Measurements from ENCODE around the gene NCOA1. TPM values are rescaled to one million over a fixed set of nuclear protein-coding genes. Genes with fewer than 3 reads are reported as not detected.
"Not testable (repeated sequence)": the region's sequence is repeated elsewhere in the genome, so short reads cannot be mapped to it uniquely, and the experiment has no call there.

NCOA1 gene
- total RNA-seq, 1 donor from 2014 or later: 29.0 TPM

DNA sequence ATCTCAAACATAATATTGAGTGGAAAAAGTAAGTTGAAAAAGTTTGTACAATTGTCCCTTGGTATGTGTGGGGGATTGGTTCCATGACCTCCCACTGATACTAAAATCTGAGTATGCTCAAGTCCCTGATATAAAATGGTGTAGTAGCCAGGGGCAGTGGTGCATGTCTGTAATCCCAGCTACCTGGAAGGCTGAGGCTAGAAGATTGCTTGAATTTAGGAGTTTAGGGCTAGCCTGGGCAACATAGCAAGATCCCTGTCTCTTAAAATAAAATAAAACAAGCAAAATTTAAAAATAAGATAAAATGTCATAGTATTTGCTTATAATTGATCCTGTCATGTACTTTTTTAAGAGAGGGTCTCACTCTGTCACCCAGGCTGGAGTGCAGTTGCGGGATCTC lies 180.2 kb downstream of the NCOA1 start:
- Mint-ChIP-seq H3K4me1 (ENCODE audit: unreplicated experiment) (peaks cover 2% of the 10 kb centered on the region), H3K9me3 (ENCODE audit: unreplicated experiment) (no peaks in the 10 kb centered on the region), H3K27me3 (ENCODE audit: unreplicated experiment) (no peaks in the 10 kb centered on the region), H3K4me3 (ENCODE audit: unreplicated experiment) (no peak overlapping the region), H3K27ac (ENCODE audit: unreplicated experiment) (no peak overlapping the region), H3K36me3 (ENCODE audit: unreplicated experiment) (peaks cover 15% of the 10 kb centered on the region)
- TF ChIP-seq, protein P1, sequence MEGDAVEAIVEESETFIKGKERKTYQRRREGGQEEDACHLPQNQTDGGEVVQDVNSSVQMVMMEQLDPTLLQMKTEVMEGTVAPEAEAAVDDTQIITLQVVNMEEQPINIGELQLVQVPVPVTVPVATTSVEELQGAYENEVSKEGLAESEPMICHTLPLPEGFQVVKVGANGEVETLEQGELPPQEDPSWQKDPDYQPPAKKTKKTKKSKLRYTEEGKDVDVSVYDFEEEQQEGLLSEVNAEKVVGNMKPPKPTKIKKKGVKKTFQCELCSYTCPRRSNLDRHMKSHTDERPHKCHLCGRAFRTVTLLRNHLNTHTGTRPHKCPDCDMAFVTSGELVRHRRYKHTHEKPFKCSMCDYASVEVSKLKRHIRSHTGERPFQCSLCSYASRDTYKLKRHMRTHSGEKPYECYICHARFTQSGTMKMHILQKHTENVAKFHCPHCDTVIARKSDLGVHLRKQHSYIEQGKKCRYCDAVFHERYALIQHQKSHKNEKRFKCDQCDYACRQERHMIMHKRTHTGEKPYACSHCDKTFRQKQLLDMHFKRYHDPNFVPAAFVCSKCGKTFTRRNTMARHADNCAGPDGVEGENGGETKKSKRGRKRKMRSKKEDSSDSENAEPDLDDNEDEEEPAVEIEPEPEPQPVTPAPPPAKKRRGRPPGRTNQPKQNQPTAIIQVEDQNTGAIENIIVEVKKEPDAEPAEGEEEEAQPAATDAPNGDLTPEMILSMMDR (IDR thresholded peaks at IDR 0.05): no peak
- no peak for DNase-seq (ENCODE audit: extremely low spot score, unreplicated experiment)

GRCh38 chr2:24672589-24672988 lies 181.5 kb downstream of the NCOA1 start:
- Mint-ChIP-seq H3K27ac (ENCODE audit: unreplicated experiment) (no peak overlapping the region), H3K4me1 (ENCODE audit: unreplicated experiment) (peaks cover 2% of the 10 kb centered on the region), H3K36me3 (ENCODE audit: unreplicated experiment) (peaks cover 20% of the 10 kb centered on the region), H3K4me3 (ENCODE audit: unreplicated experiment) (no peak overlapping the region), H3K9me3 (ENCODE audit: unreplicated experiment) (no peaks in the 10 kb centered on the region), H3K27me3 (ENCODE audit: unreplicated experiment) (no peaks in the 10 kb centered on the region)
- TF ChIP-seq, protein P1 (IDR thresholded peaks at IDR 0.05): no peak
- DNase-seq (ENCODE audit: extremely low spot score, unreplicated experiment): no peak

DNA sequence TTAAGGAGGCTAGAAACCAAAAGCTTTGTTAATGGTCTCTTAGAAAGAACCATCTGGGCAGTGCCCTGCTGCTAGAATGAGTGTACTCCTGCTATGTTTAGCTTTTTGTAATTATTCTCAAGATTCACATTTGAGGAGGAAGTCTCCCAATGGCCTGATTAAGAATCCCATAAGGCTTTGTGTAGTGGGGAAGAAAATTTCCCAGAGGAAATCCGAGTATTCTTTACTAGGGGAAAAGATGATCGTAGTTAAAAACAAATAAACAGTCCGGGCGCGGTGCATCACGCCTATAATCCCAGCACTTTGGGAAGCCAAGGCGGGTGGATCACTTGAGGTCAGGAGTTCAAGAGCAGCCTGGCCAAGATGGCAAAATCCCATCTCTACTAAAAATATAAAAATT lies 184.3 kb downstream of the NCOA1 start:
- peaks cover 2% of the 10 kb centered on the region for H3K4me1 Mint-ChIP-seq (ENCODE audit: unreplicated experiment)
- no peaks in the 10 kb centered on the region for H3K9me3 Mint-ChIP-seq (ENCODE audit: unreplicated experiment)
- TF ChIP-seq, protein P1 (IDR thresholded peaks at IDR 0.05): no peak
- no peak for DNase-seq (ENCODE audit: extremely low spot score, unreplicated experiment)
- H3K27ac Mint-ChIP-seq (ENCODE audit: unreplicated experiment): no peak overlapping the region
- no peaks in the 10 kb centered on the region for H3K27me3 Mint-ChIP-seq (ENCODE audit: unreplicated experiment)
- no peak overlapping the region for H3K4me3 Mint-ChIP-seq (ENCODE audit: unreplicated experiment)
- H3K36me3 Mint-ChIP-seq (ENCODE audit: unreplicated experiment): peaks cover 20% of the 10 kb centered on the region

GRCh38 chr2:24676493-24676892 lies 185.4 kb downstream of the NCOA1 start:
- TF ChIP-seq, protein P1 (IDR thresholded peaks at IDR 0.05): no peak
- peaks cover 2% of the 10 kb centered on the region for H3K4me1 Mint-ChIP-seq (ENCODE audit: unreplicated experiment)

GRCh38 chr2:24678066-24678465 lies 187.0 kb downstream of the NCOA1 start:
- H3K27ac Mint-ChIP-seq (ENCODE audit: unreplicated experiment); H3K9me3 Mint-ChIP-seq (ENCODE audit: unreplicated experiment); H3K27me3 Mint-ChIP-seq (ENCODE audit: unreplicated experiment); H3K4me3 Mint-ChIP-seq (ENCODE audit: unreplicated experiment); DNase-seq (ENCODE audit: extremely low spot score, unreplicated experiment); H3K4me1 Mint-ChIP-seq (ENCODE audit: unreplicated experiment): not testable (repeated sequence)
- H3K36me3 Mint-ChIP-seq (ENCODE audit: unreplicated experiment): peaks cover 22% of the 10 kb centered on the region

More at GRCh38 chr2:24676493-24676892, 185.4 kb downstream of the NCOA1 start:
- Mint-ChIP-seq H3K9me3 (ENCODE audit: unreplicated experiment) (no peaks in the 10 kb centered on the region), H3K4me3 (ENCODE audit: unreplicated experiment) (no peak overlapping the region), H3K27me3 (ENCODE audit: unreplicated experiment) (no peaks in the 10 kb centered on the region), H3K27ac (ENCODE audit: unreplicated experiment) (no peak overlapping the region), H3K36me3 (ENCODE audit: unreplicated experiment) (peaks cover 22% of the 10 kb centered on the region)
- DNase-seq (ENCODE audit: extremely low spot score, unreplicated experiment): no peak

DNA sequence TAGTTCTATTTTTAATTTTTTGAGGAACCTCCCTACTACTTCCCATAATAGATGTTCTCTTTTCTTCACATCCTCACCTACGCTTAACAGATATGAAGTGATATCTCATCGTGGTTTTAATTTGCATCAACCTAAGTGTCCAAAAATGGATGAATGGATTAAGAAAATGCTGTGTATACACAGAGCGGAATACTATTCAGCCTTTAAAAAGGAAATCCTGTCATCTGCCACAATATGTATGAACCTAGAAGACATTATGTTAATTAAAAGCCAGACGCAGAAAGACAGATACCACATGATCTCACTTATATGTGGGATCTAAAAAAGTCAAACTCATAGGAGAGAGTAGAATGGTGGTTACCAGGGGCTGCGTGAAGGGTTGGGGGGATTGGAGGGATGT lies 189.1 kb downstream of the NCOA1 start:
- no peak overlapping the region for H3K27ac Mint-ChIP-seq (ENCODE audit: unreplicated experiment)
- TF ChIP-seq, protein P1 (IDR thresholded peaks at IDR 0.05): no peak
- H3K4me3 Mint-ChIP-seq (ENCODE audit: unreplicated experiment): no peak overlapping the region
- peaks cover 14% of the 10 kb centered on the region for H3K4me1 Mint-ChIP-seq (ENCODE audit: unreplicated experiment)
- no peaks in the 10 kb centered on the region for H3K9me3 Mint-ChIP-seq (ENCODE audit: unreplicated experiment)
- H3K27me3 Mint-ChIP-seq (ENCODE audit: unreplicated experiment): no peaks in the 10 kb centered on the region
- DNase-seq (ENCODE audit: extremely low spot score, unreplicated experiment): no peak
- H3K36me3 Mint-ChIP-seq (ENCODE audit: unreplicated experiment): peaks cover 19% of the 10 kb centered on the region

Measured in osteocyte (in vitro differentiated cells).